ENCODE results near the gene FCHSD2. TPM values are rescaled to one million over a fixed set of nuclear protein-coding genes. Genes with fewer than 3 reads are reported as not detected.

FCHSD2 gene
- total and polyA plus RNA-seq, 2 donors (not counting 3 experiments of a cell fraction or from before 2014, with no cell fraction given), result 20.8 to 56.9 TPM

DNA sequence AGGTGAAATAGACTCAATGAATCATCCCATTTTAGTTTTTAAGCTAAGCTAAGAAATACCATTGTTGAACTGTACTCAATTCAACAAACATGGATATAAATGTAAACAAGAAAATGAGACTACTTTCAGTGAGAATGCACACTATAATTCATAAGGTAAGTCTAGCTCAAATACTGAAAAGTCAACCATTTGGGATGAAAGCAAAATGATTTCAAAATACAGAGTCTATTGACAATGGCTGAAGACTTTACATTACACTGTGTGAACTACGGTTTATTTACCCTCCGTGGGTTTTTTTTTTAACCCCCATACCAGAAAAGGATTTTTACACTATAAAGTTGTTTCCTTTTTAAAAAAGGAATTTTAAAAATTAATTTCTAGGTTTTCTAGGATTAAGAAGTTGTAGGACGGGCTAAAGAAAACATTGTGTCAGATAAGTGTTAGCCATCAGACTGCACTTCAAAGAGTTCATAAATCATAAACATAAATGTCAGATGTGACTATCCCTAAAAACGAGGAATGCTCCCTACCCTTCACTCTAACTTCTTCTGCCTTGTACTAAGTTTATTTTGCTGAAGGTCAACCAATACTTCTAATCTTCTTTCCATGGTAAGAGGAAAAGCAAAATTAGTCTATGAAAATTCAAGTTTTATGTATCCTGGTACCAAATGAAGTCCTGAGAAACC, 83.0 kb downstream of the FCHSD2 start:
- ChIA-PET POLR2A (no interaction called here), CTCF (interaction anchor here (1.2 kb wide), 1 partner anchor 11 kb away, joined by 4 read pairs; no protein-coding TSS in a partner anchor)
- Histone ChIP-seq H3K36me3 (ENCODE audit: control insufficient read depth in 2 of 2, extremely low read depth in 1 of 2, insufficient read depth in 2 of 2, low read length in 2 of 2) (no peaks in the 10 kb centered on the region), H3K9me1 (replicated peaks; ENCODE audit: control insufficient read depth, extremely low read depth, insufficient read depth, low read length) (no peaks in the 10 kb centered on the region), H3K9ac (replicated peaks; ENCODE audit: extremely low read depth, insufficient read depth, low read length) (no peak overlapping the region), H4K20me1 (replicated peaks; ENCODE audit: control insufficient read depth, extremely low read depth, insufficient read depth, low read length) (peaks cover 9% of the 10 kb centered on the region), H3K4me1 (ENCODE audit: control insufficient read depth, extremely low read depth, insufficient read depth, low read length) (no peaks in the 10 kb centered on the region), H3K27ac (ENCODE audit: insufficient read depth, low read depth, low read length) (no peak overlapping the region), H3K9me3 (replicated peaks; ENCODE audit: control insufficient read depth, insufficient read depth, low read length) (no peaks in the 10 kb centered on the region), H3K79me2 (ENCODE audit: control insufficient read depth, insufficient read depth, low read length) (peaks cover 52% of the 10 kb centered on the region), H3K4me2 (ENCODE audit: insufficient read depth, low read length) (no peak overlapping the region), H2AFZ (ENCODE audit: low read depth, low read length) (no peak overlapping the region), H3K4me3 (replicated peaks in 1 of 3; ENCODE audit: insufficient read depth in 1 of 3, low read depth in 1 of 3, low read length in 3 of 3) (no peak overlapping the region), H3K27me3 (ENCODE audit: control insufficient read depth in 2 of 2, insufficient read depth in 2 of 2, low read length in 2 of 2) (no peaks in the 10 kb centered on the region)
- intact Hi-C loops (cut with micrococcal nuclease), result no loop called here
- FAIRE-seq, result no peak
- BruUV-seq (replicated peaks), result no TSS peak
- dilution Hi-C loops (cut with MboI; ENCODE audit: extremely low pct_ligation_motif_present, low sequenced_read_pairs), result no loop called here
- TF ChIP-seq POLR2A (IDR thresholded peaks at IDR 0.05; ENCODE audit: low read depth, low read length) (no peak), FOS (IDR thresholded peaks at IDR 0.05; ENCODE audit: borderline replicate concordance, insufficient read depth, low read length) (no peak), EZH2 (IDR thresholded peaks at IDR 0.05; ENCODE audit: borderline replicate concordance, low read depth, low read length, severe bottlenecking) (no peak), POLR2AphosphoS5 (IDR thresholded peaks at IDR 0.05; ENCODE audit: insufficient read depth, low read depth, low read length) (no peak), JUN (IDR thresholded peaks at IDR 0.05; ENCODE audit: borderline replicate concordance, insufficient read depth, insufficient read length, low read depth) (no peak), MYC (IDR thresholded peaks at IDR 0.05; ENCODE audit: low read depth, low read length) (no peak)
- TF ChIP-seq, protein P1, sequence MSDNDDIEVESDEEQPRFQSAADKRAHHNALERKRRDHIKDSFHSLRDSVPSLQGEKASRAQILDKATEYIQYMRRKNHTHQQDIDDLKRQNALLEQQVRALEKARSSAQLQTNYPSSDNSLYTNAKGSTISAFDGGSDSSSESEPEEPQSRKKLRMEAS (IDR thresholded peaks at IDR 0.05; ENCODE audit: insufficient read depth, insufficient read length), result no peak
- TF ChIP-seq, protein P2, sequence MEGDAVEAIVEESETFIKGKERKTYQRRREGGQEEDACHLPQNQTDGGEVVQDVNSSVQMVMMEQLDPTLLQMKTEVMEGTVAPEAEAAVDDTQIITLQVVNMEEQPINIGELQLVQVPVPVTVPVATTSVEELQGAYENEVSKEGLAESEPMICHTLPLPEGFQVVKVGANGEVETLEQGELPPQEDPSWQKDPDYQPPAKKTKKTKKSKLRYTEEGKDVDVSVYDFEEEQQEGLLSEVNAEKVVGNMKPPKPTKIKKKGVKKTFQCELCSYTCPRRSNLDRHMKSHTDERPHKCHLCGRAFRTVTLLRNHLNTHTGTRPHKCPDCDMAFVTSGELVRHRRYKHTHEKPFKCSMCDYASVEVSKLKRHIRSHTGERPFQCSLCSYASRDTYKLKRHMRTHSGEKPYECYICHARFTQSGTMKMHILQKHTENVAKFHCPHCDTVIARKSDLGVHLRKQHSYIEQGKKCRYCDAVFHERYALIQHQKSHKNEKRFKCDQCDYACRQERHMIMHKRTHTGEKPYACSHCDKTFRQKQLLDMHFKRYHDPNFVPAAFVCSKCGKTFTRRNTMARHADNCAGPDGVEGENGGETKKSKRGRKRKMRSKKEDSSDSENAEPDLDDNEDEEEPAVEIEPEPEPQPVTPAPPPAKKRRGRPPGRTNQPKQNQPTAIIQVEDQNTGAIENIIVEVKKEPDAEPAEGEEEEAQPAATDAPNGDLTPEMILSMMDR (IDR thresholded peaks at IDR 0.05; ENCODE audit: extremely low read depth in 1 of 2, insufficient read depth in 1 of 2, low read depth in 1 of 2, low read length in 2 of 2), result no peak
- DNase-seq (ENCODE audit: low read depth, low spot score), result no peak

Data from endothelial cell of umbilical vein (primary cell).